Coronary artery (tissue), 2 donors: Measurements from ENCODE around the gene ZNF512.
"Not testable (repeated sequence)": the region's sequence is repeated elsewhere in the genome, so short reads cannot be mapped to it uniquely, and the experiment has no call there.

ENCODE experiments used
- DNase-seq: peaks from one replicate; pipeline ENCODE4 v3.0.0-alpha.2; 2017; ENCODE audit warnings: low spot score
- H3K27ac ChIP-seq, 2 donors: fragments of 200-600 bp; sonication (generic); one replicate each; pipeline ENCODE4 v1.5.1; 2016 to 2019
- H3K4me3 ChIP-seq: fragments of 200-600 bp; sonication (generic); 2 replicates; pipeline ENCODE4 v1.5.1; 2016; ENCODE audit warnings: mild to moderate bottlenecking, moderate library complexity
- TF ChIP-seq, protein P1 (sequence below): fragments of 200-600 bp; sonication (generic); IDR thresholded peaks from one replicate; pipeline ENCODE4 v1.5.1; 2019; ENCODE audit warnings: antibody characterized with exemption

The ZNF512 gene

DNA sequence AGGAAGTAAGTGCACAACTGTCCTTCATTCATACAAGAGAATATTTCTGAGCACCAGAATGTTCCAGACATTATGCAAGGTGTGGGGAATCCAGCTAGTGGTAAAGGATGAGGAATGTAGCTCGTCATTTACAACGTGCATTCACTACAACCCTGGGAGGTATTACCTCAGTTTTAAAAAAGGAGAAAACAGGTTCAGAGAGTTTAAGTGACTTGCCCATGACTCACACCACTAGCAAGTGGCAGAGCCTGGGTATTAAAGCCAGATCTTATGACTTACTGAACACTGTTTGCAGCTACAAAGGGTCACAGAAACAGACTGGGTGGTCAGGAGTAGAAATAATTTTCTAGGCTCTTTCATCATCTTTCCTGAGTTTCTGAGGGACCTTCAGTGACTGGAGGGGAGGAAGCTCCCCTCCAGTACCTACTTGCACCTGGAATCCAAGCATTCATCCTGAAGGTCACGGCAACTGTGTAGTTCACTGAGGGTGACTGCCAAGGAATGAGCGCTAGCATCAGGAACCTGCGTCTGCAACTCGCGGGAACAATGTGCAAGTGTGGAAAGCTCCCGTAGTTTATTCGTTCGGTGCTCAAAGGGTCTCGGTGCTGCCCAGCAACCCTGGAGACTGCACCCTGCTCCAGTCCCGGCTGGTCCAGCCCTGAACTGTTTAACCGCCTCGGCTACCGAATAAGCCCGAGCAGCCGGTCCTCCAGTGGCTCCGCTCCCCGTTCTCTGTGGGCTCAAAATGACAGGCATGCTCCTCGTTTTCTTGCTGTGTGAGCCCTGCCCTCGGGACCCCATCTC is 45.3 kb downstream of the ZNF512 start:
- no peak for DNase-seq
- Histone ChIP-seq H3K27ac (peak overlapping the region; percentile 44 to 75), H3K4me3 (peak overlapping the region; percentile 83)
- TF ChIP-seq, protein P1, sequence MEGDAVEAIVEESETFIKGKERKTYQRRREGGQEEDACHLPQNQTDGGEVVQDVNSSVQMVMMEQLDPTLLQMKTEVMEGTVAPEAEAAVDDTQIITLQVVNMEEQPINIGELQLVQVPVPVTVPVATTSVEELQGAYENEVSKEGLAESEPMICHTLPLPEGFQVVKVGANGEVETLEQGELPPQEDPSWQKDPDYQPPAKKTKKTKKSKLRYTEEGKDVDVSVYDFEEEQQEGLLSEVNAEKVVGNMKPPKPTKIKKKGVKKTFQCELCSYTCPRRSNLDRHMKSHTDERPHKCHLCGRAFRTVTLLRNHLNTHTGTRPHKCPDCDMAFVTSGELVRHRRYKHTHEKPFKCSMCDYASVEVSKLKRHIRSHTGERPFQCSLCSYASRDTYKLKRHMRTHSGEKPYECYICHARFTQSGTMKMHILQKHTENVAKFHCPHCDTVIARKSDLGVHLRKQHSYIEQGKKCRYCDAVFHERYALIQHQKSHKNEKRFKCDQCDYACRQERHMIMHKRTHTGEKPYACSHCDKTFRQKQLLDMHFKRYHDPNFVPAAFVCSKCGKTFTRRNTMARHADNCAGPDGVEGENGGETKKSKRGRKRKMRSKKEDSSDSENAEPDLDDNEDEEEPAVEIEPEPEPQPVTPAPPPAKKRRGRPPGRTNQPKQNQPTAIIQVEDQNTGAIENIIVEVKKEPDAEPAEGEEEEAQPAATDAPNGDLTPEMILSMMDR, result no peak

DNA sequence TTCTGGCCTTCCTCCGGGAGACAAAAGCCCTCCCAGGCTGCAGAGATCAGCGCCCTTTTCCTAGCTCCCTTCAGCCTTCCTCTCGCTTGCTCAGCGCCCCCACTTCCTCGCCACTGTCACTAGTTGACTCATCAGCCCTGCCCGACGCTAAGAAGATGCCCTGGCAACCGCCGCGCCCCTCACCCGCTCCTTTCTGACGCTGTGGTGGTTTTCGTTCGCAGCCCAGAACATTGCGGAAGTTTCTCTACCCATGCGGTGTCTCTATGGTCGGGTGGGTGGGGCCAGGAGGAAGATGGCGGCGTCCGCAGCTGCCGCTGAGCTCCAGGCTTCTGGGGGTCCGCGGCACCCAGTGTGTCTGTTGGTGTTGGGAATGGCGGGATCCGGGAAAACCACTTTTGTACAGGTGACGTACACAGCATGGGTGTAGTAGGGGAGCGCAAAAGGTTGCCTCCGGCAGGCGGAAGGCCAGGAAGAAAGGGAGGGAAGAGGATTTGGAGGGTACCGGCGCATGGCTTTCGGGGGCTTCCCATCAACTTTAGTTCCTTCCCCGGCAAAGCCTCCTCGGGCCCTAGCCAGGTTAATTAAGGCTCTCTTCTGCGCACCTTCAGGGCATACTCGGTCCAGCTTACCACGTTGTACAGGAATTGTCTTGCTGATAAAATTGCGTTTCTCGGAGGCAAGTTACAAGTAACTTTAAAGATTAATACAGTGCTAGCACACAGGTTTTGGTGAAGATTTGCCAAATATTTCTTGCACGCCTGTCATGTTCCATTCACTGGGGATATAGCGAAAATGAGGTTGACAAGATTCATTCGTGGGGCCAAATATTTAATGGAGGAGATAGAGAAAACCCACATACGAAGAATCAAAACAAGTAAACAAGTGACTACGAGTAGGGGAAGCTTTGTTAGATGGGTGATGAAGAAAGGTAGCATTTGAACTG is 46.2 kb downstream of the ZNF512 start, which contains the start of the genes CCDC121 and GPN1:
CCDC121 (minus strand) TSS at position 246 of the 943 bp plus-strand sequence. CDS start 1,213 bp downstream, outside the sequence.
GPN1 (plus strand) TSS at position 284 of the 943 bp plus-strand sequence; CDS start at position 293, 9 bp downstream.
- peak within 1 kb of the TSS; percentile 44 to 75 for H3K27ac ChIP-seq
- DNase-seq, result peak; percentile 91
- peak within 1 kb of the TSS; percentile 83 for H3K4me3 ChIP-seq
- TF ChIP-seq, protein P1, result no peak

DNA sequence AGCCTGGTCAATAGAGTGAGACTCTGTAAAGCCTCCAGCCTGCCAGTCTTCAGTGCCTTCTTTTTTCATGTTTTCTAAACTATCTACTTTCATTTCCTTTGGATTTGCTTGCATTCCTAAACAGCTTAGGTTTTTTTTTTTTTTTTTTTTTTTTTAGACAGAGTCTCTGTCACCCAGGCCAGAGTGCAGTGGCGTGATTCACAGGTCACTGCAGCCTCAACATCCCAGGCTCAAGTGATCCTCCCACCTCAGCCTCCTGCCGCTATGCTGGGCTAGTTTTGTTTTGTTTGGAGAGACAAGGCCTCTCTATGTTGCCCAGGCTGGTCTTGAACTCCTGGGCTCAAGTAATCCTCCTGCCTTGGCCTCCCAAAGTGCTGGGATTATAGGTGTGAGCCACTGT is 47.4 kb downstream of the ZNF512 start:
- H3K27ac ChIP-seq, H3K4me3 ChIP-seq, DNase-seq: not testable (repeated sequence)

DNA sequence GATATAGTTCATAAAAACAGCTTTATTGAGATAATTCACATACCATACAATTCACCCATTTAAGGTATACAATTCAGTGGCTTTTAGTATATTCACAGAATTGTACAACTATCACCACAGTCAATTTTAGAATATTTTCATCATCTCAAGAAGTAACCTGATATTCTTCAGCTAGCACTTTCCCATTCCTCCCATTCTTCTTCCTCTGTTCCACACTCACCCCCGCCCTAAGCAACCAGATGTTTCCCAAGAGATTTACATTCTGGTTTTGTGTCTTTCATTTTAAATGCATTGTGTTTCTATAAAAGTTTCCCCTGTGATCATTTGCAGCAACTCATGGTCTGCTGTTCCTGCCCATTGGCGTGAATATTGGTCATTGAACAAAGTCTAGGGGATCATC is 51.4 kb downstream of the ZNF512 start:
- no peak for DNase-seq
- no peak overlapping the region for H3K27ac ChIP-seq
- H3K4me3 ChIP-seq, result no peak overlapping the region
- TF ChIP-seq, protein P1, result no peak

DNA sequence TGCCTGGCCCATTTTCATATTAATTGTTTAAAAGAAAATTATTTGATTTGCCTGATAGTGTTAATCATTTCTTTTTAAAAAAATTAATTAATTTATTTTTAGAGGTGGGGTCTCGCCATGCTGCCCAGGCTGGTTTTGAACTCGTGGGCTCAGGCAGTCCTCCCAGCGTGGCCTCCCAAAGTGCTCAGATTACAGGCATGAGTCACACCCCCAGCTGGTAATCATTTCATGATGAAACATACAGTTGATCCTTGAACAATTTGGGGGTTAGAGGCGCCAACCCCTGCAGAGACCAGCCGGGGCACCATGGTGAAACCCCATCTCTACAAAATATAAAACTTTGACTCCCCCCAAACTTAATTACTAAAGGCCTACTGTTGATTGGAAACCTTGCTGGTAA is 53.9 kb downstream of the ZNF512 start:
- TF ChIP-seq, protein P1, result no peak
- no peak for DNase-seq
- Histone ChIP-seq H3K4me3 (no peak overlapping the region), H3K27ac (no peak overlapping the region)

DNA sequence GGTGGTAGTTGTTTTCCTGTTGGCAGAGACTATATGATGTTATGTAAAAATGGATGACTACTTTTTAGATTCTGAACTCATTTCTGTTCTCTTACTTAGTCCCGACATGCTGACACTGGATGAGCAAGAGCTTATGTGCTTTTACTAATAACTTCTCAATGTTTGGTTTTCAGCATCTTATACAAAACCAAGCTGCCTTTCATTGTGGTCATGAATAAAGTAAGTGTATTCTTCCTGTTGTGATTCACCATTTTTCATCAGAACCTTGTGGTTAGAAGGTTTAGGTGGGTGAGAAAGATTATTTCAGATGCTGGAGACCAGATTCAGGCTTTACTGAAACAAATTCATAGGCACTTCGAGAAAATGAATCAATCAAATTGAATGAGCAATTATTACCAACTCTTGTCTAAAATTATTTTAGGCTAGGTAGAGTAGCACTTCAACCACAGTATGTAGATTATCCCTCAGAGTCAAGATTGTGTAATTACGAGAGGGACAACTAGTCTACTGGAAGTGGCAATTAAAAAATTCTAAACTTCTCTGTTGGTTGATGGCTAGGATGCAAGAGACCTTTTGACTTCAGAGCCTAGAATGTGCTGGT is 55.3 kb downstream of the ZNF512 start:
- DNase-seq, result no peak
- Histone ChIP-seq H3K27ac (no peak overlapping the region), H3K4me3 (no peak overlapping the region)
- TF ChIP-seq, protein P1, result no peak

DNA sequence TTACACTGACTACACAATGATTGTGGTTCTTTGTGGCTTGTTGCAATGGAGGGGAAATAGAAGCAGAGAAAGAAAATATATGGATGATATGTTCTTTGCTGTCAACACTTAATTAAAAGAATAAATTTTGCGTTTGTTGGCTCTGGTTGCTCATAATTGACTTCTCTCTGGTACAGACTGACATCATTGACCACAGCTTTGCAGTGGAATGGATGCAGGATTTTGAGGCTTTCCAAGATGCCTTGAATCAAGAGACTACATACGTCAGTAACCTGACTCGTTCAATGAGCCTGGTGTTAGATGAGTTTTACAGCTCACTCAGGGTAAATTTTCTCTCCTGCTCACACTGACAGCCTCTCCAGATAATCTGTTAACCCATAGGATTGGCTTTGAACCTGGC is 55.9 kb downstream of the ZNF512 start:
- Histone ChIP-seq H3K4me3 (no peak overlapping the region), H3K27ac (no peak overlapping the region)
- no peak for DNase-seq
- TF ChIP-seq, protein P1, result no peak
